GM21381 (cell line): ENCODE results near the gene PTPN9.

Experiments used
- ATAC-seq: cut with Tn5 transposase; IDR thresholded peaks from one replicate; pipeline ENCODE4 v1.9.1; 2021; ENCODE audit warnings: mild to moderate bottlenecking, moderate library complexity; ENCODE audit not compliant: unreplicated experiment

PTPN9 gene

DNA sequence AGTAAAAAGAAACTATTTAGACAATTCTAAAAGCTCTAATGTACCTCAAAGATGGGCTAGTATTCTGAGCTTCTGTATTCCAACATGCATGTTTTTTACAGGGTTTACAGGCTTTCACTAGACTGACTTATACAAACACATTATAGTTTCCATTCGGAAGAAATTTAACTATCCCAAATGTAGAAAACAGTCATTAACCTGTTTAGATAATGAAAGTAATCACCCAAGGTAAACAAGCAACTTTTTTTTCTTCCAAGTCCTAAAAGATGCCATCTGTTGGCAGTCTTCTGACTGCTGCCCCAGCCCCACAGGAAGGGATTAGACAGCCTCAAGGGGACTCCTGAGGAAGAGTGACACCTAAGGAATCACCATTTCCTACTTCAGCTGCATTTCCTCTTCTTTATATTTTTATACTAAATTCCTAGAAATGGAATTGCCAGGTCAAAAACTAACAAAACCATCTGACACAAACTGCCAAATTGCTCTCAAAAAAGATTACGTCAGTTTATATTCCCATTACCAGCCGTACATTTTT is 153.1 kb downstream of the PTPN9 start:
- ATAC-seq: no peak

DNA sequence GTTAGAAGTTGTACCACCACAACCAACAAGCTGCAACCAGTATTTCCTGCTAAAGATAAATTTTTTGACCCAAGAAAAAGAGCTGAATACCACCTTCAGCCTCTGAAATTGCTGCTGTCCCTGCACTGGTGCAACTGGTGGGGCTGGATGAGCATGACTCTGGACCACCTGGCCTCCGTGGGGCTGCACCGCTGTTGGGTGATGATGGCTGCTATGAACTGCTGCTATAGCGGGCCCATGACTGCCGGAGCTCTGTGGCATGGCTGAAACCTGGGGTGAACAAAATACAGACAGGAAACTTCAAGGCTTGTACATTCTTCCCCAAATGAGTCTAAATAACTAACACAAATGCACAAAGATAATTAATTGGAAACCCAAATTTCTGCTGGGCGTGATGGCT is 156.6 kb downstream of the PTPN9 start:
- no peak for ATAC-seq

DNA sequence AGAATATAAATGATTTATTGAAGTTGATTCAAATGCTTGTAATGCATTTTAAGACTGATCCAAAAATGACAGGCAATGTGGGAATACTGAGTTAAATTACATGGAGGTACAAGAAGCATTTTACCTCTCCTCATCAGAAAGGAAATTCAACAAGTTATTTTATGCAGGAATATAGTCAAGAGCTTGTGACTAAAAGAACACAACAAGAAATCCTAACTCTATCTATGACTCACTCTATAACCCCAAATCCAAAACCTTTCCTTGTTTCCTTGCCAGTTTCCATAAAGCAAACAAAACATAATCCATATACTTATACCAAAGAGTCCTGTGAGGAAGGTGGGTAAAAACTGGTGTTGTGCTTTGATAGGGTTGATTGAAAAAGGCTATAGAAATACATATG is 158.4 kb downstream of the PTPN9 start:
- ATAC-seq: no peak

DNA sequence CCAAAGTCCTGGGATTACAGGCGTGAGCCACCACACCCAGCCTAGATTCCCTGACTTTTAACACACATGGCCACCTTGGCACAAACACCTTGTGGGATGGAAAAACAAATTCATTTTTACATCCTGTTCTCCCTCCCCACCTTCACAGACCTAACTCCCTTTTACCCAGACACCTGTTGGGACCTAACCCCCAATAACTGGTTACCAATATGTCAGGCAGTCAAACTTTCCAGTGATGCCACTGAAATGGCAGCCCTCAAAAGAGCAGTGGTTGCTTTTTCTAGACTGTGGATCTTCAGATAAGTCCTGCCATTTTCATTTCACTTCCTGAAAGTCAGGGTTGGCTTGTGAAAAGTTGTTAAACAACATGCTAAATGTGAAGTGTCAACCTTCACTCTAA is 162.5 kb downstream of the PTPN9 start:
- ATAC-seq: no peak
